ENCODE results near the gene HSFX3.
"Not testable (repeated sequence)": the region's sequence is repeated elsewhere in the genome, so short reads cannot be mapped to it uniquely, and the experiment has no call there.

The HSFX3 gene

GRCh38 chrX:149549701-149550100 lies at the start of gene HSFX3:
TSS of gene HSFX3 (minus strand) at chrX:149549924. CDS start at chrX:149549852, 72 bp downstream.
- not testable (repeated sequence) for DNase-seq (ENCODE audit: low read depth); H3K4me3 ChIP-seq (ENCODE audit: low read depth, low read length)

GRCh38 chrX:149598603-149599002 lies 48.9 kb upstream of the HSFX3 start:
- DNase-seq (ENCODE audit: low read depth); H3K4me3 ChIP-seq (ENCODE audit: low read depth, low read length): not testable (repeated sequence)
- peak; percentile 10 for TF ChIP-seq CTCF (conservative IDR thresholded peaks at IDR 0.05; ENCODE audit: low read depth, low read length)

GRCh38 chrX:149595943-149596342 lies 46.2 kb upstream of the HSFX3 start:
- H3K4me3 ChIP-seq (ENCODE audit: low read depth, low read length) = not testable (repeated sequence)

GRCh38 chrX:149595214-149595613 lies 45.5 kb upstream of the HSFX3 start, which contains the start of gene HSFX2:
TSS of gene HSFX2 (minus strand) at chrX:149595314. CDS start at chrX:149594700, 614 bp downstream.
- DNase-seq (ENCODE audit: low read depth); H3K4me3 ChIP-seq (ENCODE audit: low read depth, low read length): not testable (repeated sequence)

More at GRCh38 chrX:149595943-149596342, 46.2 kb upstream of the HSFX3 start:
- not testable (repeated sequence) for DNase-seq (ENCODE audit: low read depth)

GRCh38 chrX:149590993-149591392 lies 41.3 kb upstream of the HSFX3 start:
- H3K4me3 ChIP-seq (ENCODE audit: low read depth, low read length); DNase-seq (ENCODE audit: low read depth): not testable (repeated sequence)

GRCh38 chrX:149587359-149587758 lies 37.6 kb upstream of the HSFX3 start, which contains the start of gene MAGEA9B:
TSS of gene MAGEA9B (minus strand) at chrX:149587459. CDS start at chrX:149583179, 4,280 bp downstream.
- H3K4me3 ChIP-seq (ENCODE audit: low read depth, low read length); DNase-seq (ENCODE audit: low read depth): not testable (repeated sequence)

- H3K4me3 ChIP-seq (ENCODE audit: low read depth, low read length); DNase-seq (ENCODE audit: low read depth): not testable (repeated sequence)
These were observed 35.9 kb upstream of the HSFX3 start for GRCh38 chrX:149585631-149586030.

GRCh38 chrX:149573456-149573855 lies 23.7 kb upstream of the HSFX3 start:
- H3K4me3 ChIP-seq (ENCODE audit: low read depth, low read length); DNase-seq (ENCODE audit: low read depth): not testable (repeated sequence)

GRCh38 chrX:149572743-149573142 lies 23.0 kb upstream of the HSFX3 start:
- DNase-seq (ENCODE audit: low read depth) = no peak
- no peak overlapping the region for H3K4me3 ChIP-seq (ENCODE audit: low read depth, low read length)
- no peak for TF ChIP-seq CTCF (conservative IDR thresholded peaks at IDR 0.05; ENCODE audit: low read depth, low read length)

GRCh38 chrX:149571770-149572169 lies 22.0 kb upstream of the HSFX3 start:
- DNase-seq (ENCODE audit: low read depth) = no peak
- H3K4me3 ChIP-seq (ENCODE audit: low read depth, low read length) = no peak overlapping the region
- no peak for TF ChIP-seq CTCF (conservative IDR thresholded peaks at IDR 0.05; ENCODE audit: low read depth, low read length)

GRCh38 chrX:149570668-149571067 lies 20.9 kb upstream of the HSFX3 start:
- peak; percentile 73 for DNase-seq (ENCODE audit: low read depth)
- H3K4me3 ChIP-seq (ENCODE audit: low read depth, low read length) = no peak overlapping the region
- TF ChIP-seq CTCF (conservative IDR thresholded peaks at IDR 0.05; ENCODE audit: low read depth, low read length) = no peak

Measured in choroid plexus epithelial cell (primary cell).